A549 treated with Hydrocortisone at 1 μM for 4 hours (cell line): Measurements from ENCODE around the gene C10orf90. TPM values are rescaled to one million over a fixed set of nuclear protein-coding genes. Genes with fewer than 3 reads are reported as not detected.

ENCODE experiments used
- total RNA-seq: library from RNA; stranded (reverse); fragments of 200-300 nt; extraction: Qiagen RNA extraction; gene quantifications from 5 replicates; pipeline ENCODE4 v1.2.3, GENCODE V29; 2022

Gene C10orf90, protein sequence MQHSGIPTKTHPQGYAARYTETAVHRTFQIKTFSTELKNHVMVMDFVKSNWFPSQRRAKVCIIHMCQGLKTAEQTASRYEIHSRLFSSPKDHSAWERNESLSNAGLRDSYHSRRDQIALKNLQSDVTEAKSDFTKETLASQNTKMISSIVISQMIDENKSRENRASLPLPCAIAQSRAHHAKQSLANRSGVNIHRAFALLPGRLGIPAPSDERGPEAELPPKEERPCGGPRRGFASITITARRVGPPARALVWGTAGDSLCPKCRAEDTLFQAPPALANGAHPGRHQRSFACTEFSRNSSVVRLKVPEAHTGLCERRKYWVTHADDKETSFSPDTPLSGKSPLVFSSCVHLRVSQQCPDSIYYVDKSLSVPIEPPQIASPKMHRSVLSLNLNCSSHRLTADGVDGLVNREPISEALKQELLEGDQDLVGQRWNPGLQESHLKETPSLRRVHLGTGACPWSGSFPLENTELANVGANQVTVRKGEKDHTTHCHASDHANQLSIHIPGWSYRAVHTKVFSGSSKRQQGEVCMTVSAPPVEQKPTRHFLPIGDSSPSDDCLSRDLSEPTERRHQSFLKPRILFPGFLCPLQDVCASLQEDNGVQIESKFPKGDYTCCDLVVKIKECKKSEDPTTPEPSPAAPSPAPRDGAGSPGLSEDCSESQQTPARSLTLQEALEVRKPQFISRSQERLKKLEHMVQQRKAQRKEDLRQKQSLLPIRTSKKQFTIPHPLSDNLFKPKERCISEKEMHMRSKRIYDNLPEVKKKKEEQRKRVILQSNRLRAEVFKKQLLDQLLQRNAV
- total RNA-seq: 2.7 to 3.6 TPM (median 3.2 TPM) in 5 replicates

GRCh38 chr10:126670056-126670894, at the start of gene C10orf90:
Gene C10orf90 (minus strand): TSS chr10:126670693. CDS start chr10:126670480, 213 bp downstream.

GRCh38 chr10:126387931-126388911, 282.3 kb downstream of the C10orf90 start, which contains the start of gene ADAM12:
Gene ADAM12 (minus strand): TSS chr10:126388477. CDS start chr10:126388145, 332 bp downstream.

Other genes with a start within 250 kb of the C10orf90 start
- 18.8 to 27.0 TPM (median 23.9 TPM) in 5 replicates for gene DOCK1, start 234.7 kb upstream of the C10orf90 start, total RNA-seq